NOMO-1 (cell line): ENCODE measurements around the gene ABCC12.

ENCODE experiments used
- DNase-seq, 2 experiments: peaks; one replicate each; lab custom pipeline; 2025; ENCODE audit not compliant: unreplicated experiment in 2 of 2; lab: John Stamatoyannopoulos, UW

The ABCC12 gene

GRCh38 chr16:48133455-48134211, 22.2 kb downstream of the ABCC12 start:
- DNase-seq: no peak

GRCh38 chr16:48132696-48133095, 23.1 kb downstream of the ABCC12 start:
- DNase-seq: no peak

- DNase-seq: no peak
Observed at GRCh38 chr16:48131201-48131935, 24.4 kb downstream of the ABCC12 start.

GRCh38 chr16:48129926-48130325, 25.9 kb downstream of the ABCC12 start:
- no peak for DNase-seq

- no peak for DNase-seq
Observed at GRCh38 chr16:48128769-48129168, 27.0 kb downstream of the ABCC12 start.

GRCh38 chr16:48126801-48127644, 28.8 kb downstream of the ABCC12 start:
- DNase-seq: no peak

GRCh38 chr16:48125888-48126287, 29.9 kb downstream of the ABCC12 start:
- DNase-seq: no peak

GRCh38 chr16:48124266-48124665, 31.5 kb downstream of the ABCC12 start:
- no peak for DNase-seq

GRCh38 chr16:48123104-48123788, 32.5 kb downstream of the ABCC12 start:
- no peak for DNase-seq

- no peak for DNase-seq
Observed at GRCh38 chr16:48121276-48121675, 34.5 kb downstream of the ABCC12 start.

GRCh38 chr16:48118841-48119240, 37.0 kb downstream of the ABCC12 start:
- no peak for DNase-seq

GRCh38 chr16:48117217-48118105, 38.3 kb downstream of the ABCC12 start:
- peak; percentile 17 to 30 for DNase-seq

- no peak for DNase-seq
Observed at GRCh38 chr16:48115299-48115698, 40.5 kb downstream of the ABCC12 start.

- no peak for DNase-seq
Observed at GRCh38 chr16:48114410-48114809, 41.4 kb downstream of the ABCC12 start.

- DNase-seq: no peak
Observed at GRCh38 chr16:48113471-48113870, 42.3 kb downstream of the ABCC12 start.

GRCh38 chr16:48113001-48113400, 42.8 kb downstream of the ABCC12 start:
- DNase-seq: no peak

GRCh38 chr16:48112600-48112999, 43.2 kb downstream of the ABCC12 start:
- no peak for DNase-seq

- DNase-seq: peak; percentile 23 to 44
Observed at GRCh38 chr16:48110982-48111381, 44.8 kb downstream of the ABCC12 start.

GRCh38 chr16:48110000-48110399, 45.8 kb downstream of the ABCC12 start:
- no peak for DNase-seq

- no peak for DNase-seq
Observed at GRCh38 chr16:48109475-48109874, 46.3 kb downstream of the ABCC12 start.
